AG08395 (cell line): ENCODE results near the gene SEMA3B.
"Not testable (repeated sequence)": the region's sequence is repeated elsewhere in the genome, so short reads cannot be mapped to it uniquely, and the experiment has no call there.

Experiments
- DNase-seq: peaks from one replicate; pipeline ENCODE4 v3.0.0; 2012; ENCODE audit warnings: mixed read lengths, low spot score

SEMA3B gene

DNA sequence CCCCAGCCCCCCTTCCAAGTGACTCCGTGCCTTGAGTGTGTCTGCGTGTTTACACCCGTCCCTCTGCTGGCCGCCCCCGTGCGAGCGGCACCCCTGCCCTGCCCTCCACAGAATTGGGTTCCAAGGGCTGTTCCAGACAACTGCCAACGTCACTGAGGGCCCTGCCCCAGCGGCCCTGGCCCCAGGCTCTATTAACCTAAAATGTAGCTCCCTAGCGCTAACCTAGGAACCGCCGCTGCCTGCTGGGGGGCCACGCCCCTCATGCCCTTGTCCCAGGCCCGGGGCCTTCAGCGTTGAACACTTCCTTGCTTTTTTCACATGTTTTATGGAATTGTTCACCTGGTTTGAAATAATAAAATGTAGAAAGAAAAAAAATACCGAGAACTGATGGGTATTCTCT, 10.0 kb upstream of the SEMA3B start:
- DNase-seq: no peak

DNA sequence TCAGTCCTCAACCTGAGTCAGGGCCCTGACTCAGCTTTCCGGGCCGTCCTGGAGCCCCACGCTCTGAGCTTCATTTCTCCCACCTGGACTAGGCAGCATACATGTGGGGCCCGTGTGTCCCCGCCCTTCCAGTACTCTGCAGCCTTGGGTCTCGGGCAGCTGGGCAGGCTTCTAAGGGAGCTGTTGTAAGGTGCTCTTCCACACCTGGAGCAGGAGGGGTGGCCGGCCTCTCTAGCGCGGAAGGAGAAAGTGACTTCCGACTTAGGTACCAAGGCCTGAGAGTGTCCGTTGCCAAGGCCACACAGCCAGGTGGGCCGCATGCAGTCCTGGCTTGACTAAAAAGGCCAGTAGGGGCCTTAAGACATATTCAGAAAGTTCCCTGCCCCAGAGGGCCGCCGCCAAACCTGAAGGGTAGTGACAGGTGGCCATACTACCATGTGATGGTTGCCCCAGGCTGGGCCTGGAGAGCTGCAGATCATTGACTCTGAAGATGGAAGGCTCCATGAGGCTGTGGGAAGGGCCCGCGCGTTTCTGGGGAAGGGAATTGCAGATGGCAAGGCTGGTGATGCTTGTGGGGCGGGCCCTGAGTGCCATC, 9.4 kb upstream of the SEMA3B start:
- no peak for DNase-seq

DNA sequence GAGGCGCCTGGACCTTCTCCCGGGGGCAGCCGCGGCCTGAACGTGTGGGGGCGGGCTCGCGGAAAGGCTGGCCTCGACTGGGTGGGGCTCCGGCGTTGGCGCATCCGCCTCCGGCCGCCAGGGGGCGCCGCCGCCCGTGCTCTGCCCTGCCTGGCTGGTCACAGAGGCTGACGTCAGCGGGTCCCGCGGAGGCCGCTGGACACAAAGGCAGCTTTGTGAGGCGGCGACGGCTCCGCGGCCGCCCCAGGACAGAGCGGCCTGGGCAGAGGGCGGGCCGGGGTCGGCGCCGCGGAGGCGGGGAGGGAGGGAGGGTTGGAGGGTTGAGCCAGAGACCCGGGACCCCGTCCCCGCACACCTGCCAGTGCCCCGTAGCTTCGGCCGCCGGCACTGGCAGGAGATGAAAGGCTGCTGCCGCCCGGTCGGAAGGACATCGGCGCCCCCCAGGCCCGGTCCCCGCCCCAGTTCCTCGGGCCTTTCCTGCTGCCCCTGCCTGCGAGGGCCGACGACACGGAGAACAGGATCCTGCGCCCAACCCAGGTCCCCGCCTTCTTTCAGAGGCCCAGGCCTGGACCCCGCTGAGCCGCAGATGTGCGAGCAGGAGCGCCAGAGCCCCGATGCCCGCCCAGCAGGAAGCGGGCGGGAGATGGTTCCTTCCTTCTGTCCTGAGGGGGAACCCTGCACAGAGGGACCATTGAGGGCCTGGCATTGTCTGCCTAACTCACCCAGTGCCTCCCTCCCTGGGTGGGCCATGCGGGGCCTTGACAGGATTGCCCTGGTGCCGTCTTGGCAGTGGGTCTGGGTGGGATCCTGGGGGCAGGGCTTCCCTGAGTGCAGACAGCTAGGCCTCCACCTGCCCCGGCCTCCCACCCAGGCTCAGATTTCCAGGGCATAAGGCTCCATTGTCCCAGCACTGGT, 8.7 kb upstream of the SEMA3B start:
- DNase-seq: peak; percentile 94

DNA sequence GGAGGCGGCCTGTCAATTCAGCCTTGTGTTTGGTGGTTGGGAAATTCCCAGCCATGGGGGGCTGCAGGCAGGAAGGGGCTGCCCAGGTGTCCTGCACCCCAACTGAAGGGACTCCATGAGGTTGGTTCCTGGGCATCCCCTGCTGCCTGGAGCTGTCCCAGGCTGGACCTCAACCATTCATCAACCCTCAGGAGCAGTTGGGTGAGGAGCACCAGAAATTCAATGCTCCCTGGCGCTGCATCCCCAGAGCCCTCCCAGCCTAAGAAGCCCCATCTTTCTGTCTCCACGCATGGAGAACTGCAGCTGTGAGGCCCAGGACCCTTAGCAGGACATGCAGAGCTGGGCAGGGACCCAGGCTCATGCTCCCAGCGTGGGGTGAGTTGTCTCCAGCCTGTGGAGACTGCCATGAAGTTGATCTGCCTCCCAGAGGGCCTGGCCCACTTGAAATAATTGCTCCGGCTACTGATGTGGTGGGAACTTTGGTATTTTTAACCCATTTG, 8.0 kb upstream of the SEMA3B start:
- no peak for DNase-seq

DNA sequence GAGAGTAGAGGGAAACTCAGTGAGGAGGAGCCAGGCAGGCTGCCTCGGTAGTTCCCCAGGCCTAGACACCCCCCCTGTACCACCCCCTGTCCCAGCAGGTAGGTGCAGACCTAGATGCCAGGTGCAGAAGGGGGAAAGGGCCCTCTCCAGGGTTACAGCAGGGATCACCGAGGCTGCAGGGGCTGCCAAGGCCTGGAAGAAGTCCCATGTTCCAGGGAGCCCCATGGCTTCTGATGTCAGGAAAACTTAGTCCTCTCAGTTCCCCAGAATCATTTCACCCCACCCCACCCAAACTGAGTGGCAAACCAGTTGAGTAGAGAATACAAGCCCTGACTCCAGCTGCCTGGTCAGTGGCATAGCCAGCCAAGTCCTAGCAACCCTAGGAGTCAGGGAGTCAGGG, 7.4 kb upstream of the SEMA3B start:
- DNase-seq: no peak

DNA sequence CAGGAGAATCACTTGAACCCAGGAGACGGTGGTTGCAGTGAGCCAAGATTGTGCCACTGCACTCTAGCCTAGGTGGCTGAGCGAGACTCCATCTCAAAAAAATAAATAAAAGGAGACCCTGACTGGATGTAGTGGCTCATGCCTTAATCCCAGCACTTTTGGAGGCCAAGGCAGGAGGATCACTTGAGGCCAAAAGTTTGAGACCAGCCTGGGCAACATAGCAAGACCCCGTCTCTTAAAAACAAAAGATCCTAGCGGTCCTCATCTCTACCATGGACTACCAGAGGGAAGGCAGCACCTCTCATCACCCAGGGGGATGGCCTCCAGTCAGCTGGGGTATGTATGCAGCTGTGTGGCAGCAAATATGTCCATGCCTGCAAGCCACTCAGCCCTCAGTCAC, 6.7 kb upstream of the SEMA3B start:
- DNase-seq: not testable (repeated sequence)

DNA sequence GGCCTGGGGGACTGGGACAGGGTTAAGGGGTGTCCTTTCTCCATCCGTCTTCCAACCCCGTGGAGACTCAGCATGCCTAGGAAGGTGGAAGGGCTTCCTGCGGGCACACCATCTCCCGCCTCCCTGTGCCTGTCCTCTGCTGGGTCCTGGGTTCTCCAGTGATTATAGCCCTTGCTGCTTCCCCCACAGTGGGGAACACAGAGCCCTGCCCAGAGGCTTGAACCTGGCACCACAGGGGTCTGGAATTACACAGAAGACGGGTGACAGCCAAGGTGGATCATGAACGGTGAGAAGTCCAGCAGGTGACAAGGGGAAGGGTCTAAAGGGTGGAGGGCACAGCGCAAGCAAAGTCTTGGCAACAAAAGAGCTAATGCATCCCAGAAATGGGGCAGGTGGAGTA, 6.2 kb upstream of the SEMA3B start:
- DNase-seq: no peak

DNA sequence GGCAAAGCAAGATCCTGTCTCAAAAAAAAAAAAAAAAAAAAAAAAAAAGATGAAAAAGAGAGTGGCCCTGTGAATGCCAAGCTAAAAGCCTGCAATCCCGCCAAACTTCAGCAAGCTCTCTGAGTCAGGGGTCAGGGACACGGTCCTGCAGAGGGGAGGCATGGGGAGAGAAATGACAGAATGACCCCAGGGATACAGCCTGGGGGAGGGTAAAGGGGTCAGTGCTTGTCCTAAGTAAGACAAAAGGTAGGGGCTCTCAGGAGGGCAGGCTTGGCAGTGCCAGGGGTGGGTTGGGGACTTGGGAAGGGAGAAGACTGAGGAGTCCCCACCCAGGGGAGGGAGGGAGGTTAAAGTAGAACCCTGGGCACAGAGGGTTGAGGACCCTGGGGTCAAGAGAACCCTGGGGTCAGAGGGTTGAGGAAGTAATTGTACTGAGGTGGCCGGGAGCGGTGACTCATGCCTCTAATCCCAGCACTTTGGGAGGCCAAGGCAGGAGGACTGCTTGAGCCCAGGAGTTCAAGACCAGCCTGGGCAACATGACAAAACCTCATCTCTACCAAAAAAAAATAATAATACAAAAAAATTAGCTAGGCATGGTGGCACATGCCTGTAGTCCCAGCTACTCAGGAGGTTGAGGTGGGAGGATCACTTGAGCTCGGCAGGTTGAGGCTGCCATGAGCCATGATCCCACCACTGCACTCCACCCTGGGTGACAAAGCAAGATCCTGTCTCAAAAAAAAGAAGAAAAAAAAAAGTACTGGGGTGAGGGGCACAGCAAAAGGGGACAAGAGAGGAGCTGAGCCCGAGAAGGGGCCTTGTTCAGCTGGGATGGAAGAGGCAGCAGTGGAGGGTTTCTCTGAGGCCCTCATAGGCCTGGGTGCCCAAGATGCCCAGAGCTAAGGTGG, 5.2 kb upstream of the SEMA3B start:
- DNase-seq: no peak

DNA sequence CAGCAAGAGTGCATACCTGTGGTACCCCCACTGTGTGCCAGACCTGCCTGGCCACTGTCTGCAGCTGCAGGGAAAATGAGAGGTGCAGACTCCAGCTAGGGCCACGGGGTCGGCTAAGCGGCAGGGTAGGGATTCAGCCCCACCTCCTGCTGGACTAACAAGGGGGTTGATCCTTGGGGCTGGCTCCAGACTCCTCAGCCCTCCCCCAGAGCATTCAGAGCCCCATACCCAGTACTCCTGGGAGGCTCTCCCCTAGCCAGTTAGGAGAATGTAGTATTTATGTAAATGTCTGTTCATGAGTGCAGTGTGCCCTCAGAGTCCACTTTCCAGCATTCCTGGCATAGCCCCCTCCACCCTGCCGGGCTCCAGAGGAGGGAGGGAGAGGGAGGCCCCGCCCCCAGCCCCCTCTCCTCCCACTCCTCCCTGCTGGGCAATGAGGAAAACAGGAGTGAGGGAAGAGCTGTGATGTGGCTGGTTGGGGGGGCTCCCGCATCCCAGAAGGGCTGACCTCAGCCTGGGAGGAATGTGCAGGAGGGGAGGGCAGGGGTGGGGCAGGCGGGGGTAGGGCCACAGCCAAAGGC, 4.5 kb upstream of the SEMA3B start:
- DNase-seq: peak; percentile 95

DNA sequence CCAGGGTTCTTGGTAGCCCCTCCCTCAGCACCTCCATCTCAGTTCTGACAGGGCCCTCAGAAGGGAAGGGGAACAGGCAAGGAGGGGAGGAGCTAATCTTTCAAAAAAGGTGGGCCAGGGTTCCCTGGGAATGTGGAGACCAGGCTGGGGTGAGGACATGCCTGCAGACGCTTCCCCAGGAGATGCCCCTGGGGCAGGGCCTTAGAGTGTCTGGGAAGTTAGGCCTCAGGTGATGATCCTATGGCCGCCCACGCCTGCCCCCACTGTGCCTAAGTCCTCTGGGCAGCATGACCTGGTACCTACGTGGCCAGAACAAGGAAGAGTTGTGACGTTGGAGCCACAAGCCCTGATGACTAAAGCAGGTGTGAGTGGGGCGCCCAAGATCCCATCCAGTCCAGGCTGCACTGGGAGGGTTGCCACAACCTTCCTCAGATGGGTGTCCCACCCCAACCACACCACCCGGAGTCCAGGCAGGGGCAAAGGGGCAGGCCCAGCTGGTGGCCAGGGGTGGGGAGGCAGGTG, 3.9 kb upstream of the SEMA3B start:
- no peak for DNase-seq

DNA sequence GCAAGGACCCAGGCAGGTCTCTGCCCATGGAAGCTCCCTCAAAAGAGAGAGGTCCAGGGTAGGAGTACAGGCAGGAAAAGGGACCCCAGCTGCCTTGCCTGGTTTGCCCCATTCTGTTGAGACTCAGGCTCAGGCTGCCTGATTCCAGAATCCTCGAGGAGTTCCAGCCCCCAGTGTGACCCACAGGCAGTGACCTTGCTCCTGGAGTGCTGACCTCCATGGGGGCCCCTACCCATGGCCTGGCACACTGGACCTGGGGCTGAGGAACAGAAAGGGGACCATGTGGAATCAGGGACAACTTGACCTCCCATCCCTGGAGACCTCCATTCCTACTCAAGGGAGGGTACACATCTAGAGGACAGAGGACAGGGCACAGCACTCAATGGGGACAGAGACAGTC, 3.4 kb upstream of the SEMA3B start:
- DNase-seq: no peak

DNA sequence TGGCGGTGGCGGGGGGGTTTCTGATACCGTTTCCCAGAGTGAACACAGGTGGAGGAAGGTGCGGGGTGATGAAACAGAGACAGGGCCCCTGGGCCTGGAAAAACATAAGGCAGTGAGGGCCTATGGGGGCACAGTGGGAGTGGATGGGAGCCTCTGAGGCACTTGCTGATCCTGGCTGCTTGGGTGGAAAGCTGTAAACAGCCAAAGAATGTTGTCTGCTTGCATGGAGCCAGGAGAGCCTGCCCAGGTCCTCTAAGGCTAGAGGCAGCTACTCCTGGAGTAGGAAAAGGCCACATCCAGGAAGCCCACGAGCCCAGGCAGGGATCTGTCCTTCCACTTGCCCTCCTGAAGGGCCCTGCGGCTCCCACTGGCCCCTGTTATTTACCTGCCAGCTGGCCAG, 2.9 kb upstream of the SEMA3B start:
- DNase-seq: no peak

DNA sequence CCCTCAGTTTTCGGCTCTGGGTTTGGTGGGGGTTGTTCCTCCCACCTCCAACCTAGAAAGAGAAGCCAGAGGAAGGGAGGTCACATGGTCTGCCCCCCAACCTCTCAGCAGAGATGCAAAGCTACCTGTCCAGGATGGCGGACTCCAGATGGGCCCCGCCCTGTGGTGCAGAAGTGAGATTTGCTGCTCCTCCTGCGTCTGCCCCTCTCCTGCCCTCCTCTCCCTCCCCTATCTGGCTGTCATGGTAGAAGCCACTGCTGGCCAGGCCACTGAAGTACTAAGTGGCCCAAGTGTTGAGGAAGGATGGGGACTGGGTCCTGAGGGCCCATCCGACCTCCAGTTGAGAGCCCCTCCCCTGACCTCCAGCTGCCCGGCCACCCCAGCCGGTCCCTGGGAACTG, 2.1 kb upstream of the SEMA3B start:
- no peak for DNase-seq

DNA sequence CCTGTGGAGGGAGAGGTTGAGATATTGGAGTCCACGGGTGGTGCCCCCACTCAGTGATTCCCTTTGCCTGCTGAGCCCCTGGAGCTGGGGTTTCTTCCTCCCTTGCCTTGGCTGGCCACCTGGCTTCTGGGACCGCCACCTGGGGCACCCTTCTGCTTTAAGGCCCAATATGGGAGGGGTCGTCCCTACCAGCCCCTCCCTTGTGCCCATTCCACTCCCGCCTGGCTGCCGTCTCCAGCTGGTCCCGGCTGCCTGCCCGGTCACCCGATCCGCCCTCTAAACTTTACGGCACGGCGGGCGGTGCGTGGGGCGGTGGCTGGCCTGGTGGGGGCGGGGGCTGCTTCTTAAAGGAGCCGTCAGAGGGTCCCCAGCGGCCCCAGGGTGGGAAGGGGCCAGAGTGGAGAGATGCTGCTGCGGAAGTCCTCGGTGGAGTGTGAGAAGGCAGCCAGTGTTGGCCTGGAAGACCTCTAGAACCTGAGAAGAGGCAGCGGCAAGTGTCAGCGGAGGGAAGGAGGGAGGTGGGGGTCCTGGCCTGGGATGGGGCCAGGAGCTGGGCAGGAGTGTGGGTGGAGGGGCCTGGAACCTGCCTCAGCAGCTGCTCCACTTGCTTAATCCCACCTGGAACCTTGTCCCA, 1.6 kb upstream of the SEMA3B start:
- DNase-seq: peak; percentile 53

DNA sequence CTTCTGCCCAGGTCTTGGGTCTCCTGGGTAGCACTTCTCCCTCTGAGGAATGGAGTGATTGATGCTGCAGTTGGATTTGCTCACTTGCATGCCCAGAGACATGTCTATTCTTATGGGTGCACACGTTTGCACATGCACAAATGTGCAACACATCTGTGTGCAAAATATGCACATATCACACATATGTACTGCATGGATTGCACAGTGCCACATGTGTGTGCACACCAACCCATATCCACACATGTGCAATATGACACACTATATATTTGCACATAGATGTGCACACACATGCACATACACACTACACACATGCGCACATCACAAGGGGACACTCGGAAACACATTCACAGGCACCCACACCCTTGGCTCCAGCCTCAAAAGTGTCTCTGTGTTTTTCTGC, 671 bp upstream of the SEMA3B start:
- DNase-seq: no peak

DNA sequence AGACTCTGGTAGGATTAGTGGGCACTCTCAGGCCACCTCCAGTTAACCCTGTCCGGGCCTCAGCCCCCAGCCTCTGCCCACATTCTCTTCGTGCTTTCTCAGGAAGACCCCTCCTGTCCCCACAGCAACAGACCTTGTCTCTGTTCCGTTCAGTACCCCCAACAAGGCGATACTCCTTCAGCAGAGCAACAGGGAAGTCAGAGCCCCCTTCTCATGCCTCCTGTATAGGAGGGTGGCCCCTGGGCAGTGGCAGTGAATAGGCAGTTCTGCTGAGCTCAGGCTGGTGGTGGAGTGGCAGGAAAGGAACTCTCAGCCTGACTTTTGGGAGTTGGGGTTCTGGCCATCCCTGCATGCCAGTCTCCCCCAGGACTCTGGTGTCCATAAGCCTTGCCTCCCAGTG, 513 bp downstream of the SEMA3B start:
- no peak for DNase-seq

DNA sequence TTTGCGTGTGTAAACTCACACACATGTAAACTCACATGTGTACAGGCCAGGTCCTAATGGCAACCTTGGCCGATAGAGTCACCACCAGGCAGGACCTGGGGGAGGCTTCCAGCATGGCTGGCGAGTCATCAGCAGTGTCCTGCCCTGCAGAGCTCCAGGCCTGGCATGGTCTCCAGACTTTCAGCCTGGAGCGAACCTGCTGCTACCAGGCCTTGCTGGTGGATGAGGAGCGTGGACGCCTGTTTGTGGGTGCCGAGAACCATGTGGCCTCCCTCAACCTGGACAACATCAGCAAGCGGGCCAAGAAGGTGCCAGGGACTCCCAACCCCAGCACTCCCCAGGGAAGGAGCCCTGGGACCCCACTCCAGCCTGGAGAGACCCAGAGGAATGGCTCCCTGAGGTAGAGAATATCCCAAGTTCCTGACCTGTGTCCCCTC, 1.0 kb downstream of the SEMA3B start:
- peak; percentile 67 for DNase-seq

DNA sequence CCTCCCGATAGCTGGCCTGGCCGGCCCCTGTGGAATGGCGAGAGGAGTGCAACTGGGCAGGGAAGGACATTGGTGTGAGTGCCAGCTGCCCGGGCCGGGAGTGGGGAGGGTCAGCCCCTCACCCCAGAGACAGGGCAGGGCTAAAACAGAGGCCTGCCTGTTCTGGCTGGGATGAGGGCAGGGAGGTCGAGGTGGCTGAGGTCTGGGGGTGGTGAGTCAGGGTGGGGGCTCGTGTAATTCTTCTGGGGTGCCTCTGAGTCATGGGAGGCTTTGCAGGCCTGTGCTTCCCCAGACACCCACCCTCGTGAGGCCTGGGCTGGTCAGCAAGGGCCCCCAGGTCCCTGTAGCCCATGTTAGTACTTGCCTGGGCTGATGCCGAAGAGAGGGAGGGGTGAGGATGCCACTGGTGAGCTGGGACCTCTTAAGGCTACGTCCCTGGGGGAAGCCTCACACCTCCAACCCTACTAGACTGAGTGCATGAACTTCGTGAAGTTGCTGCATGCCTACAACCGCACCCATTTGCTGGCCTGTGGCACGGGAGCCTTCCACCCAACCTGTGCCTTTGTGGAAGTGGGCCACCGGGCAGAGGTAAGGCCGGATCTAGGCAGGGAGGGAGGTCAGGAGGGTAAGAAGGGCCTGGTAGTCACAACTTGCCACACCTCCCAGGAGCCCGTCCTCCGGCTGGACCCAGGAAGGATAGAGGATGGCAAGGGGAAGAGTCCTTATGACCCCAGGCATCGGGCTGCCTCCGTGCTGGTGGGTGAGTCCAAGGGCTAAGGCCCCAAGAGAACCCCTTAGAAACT, 1.7 kb downstream of the SEMA3B start:
- no peak for DNase-seq

DNA sequence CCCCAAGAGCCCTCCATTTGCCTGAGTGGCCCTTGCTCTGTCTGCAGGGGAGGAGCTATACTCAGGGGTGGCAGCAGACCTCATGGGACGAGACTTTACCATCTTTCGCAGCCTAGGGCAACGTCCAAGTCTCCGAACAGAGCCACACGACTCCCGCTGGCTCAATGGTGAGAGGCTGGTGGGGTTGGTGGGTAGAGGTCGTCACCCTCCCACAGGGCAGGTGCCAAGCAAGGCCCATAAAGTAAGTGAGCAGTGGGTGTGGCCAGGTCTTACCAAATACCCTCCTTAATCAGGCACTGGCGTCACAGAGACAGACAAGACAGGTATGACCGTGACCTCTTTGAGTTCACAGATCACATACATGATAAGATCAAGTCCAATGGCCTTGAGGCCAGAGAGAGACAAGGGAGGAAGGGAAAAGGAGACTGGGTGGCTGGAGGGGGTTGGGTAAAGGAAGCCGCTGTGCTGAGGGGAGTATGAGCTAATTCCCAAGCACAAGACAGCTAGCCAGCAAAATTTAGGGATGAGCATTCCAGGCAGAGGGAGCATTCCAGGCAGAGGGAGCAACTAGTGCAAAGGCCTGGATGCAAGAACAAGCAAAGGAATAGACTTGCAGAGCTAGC, 2.5 kb downstream of the SEMA3B start:
- DNase-seq: no peak

DNA sequence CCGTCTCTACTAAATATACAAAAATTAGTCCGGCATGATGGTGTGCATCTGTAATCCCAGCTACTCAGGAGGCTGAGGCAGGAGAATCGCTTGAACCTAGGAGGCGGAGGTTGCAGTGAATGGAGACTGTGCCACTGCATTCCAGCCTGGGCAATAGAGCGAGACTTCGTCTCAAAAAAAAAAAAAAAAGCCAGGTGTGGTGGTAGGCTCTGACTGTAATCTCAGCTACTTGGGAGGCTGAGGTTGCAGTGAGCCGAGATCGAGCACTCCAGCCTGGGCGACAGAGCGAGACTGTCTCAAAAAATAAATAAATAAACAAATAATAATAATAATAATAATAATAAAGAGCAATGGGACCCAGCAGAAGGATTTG, 3.6 kb downstream of the SEMA3B start:
- DNase-seq: not testable (repeated sequence)
